Fibroblast of villous mesenchyme (primary cell): ENCODE results near the gene FAM47C. TPM values are rescaled to one million over a fixed set of nuclear protein-coding genes. Genes with fewer than 3 reads are reported as not detected.
"Not testable (repeated sequence)": the region's sequence is repeated elsewhere in the genome, so short reads cannot be mapped to it uniquely, and the experiment has no call there.

Experiments used
- DNase-seq: peaks from one replicate; pipeline ENCODE4 v3.0.0-alpha.2; 2010; ENCODE audit warnings: low read depth
- H3K4me3 ChIP-seq: 2 replicates; pipeline ENCODE4 v1.5.1; 2011; ENCODE audit warnings: low read depth, mild to moderate bottlenecking, low read length
- total RNA-seq: library from RNA; depleted of rRNA; stranded (reverse); fragments of >200 nt; gene quantifications from 2 replicates; pipeline ENCODE4 v1.2.3, GENCODE V29; 2012
- TF ChIP-seq, protein P1 (sequence below): IDR thresholded peaks from 2 replicates; pipeline ENCODE4 v1.5.1; 2012; ENCODE audit warnings: low read depth, mild to moderate bottlenecking, low read length; ENCODE audit not compliant: insufficient read depth

Gene FAM47C
- total RNA-seq, 1 donor, result not detected

DNA sequence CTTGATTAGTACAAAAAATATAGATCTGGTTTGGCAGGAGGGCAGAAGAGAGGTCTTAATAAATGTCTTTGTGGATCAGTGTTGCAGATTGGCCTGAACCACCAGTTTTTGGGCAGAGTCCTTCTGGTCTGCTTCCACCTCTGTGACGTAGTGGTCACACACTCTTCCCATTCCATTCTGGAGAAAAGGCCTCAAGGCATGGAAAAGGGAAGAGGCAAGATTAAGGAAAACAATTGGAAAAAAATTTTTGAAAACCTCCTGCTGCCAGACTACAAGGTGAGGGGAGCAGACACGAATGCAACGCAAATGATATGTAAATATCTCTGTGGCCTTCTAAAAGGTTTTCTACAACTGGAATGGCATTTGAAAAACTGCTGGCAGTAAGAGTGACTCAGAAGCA, 24.3 kb upstream of the FAM47C start:
- DNase-seq, result no peak
- TF ChIP-seq, protein P1, sequence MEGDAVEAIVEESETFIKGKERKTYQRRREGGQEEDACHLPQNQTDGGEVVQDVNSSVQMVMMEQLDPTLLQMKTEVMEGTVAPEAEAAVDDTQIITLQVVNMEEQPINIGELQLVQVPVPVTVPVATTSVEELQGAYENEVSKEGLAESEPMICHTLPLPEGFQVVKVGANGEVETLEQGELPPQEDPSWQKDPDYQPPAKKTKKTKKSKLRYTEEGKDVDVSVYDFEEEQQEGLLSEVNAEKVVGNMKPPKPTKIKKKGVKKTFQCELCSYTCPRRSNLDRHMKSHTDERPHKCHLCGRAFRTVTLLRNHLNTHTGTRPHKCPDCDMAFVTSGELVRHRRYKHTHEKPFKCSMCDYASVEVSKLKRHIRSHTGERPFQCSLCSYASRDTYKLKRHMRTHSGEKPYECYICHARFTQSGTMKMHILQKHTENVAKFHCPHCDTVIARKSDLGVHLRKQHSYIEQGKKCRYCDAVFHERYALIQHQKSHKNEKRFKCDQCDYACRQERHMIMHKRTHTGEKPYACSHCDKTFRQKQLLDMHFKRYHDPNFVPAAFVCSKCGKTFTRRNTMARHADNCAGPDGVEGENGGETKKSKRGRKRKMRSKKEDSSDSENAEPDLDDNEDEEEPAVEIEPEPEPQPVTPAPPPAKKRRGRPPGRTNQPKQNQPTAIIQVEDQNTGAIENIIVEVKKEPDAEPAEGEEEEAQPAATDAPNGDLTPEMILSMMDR, result no peak
- H3K4me3 ChIP-seq, result no peak overlapping the region

DNA sequence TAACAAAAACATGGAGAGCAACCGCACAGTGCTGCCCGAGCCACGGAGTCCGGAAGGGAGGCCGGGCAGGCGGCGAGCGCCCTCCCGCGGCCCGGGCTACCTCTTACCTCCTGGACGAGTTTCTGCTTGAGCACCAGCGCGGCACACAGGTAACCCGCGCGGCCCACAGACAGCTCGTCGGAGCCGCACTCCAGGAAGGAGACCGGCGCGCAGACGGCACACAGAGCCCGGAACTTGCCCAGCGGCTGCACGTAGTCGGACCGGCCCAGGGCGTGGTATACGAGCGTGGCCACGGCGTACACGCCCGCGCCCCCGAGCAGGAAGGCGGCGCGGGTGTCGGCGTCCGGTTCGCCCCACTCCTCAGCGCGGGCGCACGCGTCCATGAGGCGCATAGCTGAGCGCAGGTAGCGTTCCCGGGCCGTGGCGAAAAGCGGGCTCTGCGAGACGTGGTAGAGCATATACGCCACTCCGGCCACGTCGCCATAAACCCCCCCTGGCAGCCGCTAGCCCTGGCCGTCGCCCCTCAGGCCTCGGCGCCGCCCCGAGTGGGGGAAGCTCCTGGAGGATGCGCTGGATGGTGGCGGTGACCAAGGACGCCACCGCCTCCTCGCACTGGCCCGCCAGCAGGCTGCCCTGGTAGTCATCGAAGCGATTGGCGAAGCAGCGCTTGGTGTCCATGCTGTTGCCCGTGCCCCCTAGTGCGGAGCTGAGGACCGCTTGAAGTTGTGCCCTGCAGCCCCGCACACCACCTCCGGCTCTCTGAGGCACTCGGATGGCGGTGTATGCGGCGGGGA, 22.6 kb upstream of the FAM47C start:
- H3K4me3 ChIP-seq, DNase-seq: not testable (repeated sequence)

DNA sequence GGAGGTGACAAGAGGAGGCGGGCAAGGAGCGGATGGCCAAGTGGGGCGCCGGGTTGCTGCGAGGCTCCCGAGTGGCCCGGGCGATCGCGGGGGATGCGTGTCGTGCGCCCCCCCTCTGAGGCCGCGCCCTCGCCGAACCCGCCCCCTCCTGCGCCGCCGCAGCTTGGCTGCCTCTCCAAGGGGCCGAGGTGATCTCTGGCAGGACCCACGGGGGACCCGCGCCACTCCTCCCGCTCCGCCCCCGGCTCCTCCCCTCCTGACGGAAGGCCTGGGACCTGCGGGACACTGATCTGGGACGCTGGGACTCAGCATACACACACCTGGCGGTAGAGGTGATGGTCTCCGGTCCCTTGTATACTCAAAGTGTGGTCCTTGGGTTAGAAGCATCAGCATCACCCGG, 21.9 kb upstream of the FAM47C start:
- TF ChIP-seq, protein P1, result no peak
- H3K4me3 ChIP-seq, result no peak overlapping the region
- no peak for DNase-seq

DNA sequence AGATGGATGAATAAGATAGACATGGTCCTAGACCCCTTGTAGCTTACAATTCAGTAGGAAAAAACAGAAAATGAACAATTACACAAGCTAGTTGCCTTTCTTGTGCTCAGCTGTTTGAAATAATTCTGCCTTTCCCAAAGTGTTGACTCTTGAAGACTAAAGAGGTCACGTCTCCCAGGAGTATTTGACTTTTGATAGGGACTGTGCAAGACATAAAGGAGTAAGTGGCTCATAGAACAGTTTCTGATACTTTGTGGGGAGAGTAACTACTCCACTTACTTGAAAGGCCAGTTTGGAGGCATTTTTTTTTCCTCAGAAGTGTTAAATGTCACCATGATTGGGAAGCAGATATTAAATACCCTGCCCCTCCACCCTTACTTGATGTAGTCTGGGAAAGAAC, 21.0 kb upstream of the FAM47C start:
- DNase-seq, H3K4me3 ChIP-seq: not testable (repeated sequence)

DNA sequence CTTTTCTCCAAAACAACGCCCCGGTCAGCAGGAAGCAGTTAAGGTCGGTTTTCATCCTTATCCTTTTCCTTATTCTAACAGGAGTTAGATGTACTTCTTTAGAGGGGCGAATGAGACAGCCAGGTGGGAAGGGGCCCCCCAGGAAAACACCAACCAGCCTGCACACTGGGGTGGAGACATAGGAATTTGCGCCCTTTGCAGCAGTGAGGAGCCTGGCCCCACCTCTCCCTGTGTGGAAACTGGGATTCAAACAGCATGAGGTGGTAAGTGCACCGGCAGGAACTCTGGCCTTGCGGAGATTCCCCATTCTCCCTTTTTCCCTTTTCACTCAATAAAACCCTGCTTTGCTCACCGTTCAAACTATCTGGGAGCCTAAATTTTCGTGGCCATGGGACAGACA, 8.0 kb upstream of the FAM47C start:
- DNase-seq, result no peak
- H3K4me3 ChIP-seq, result no peak overlapping the region
- TF ChIP-seq, protein P1, result no peak

GRCh38 chrX:37010496-37010895, 2.3 kb downstream of the FAM47C start:
- DNase-seq, result no peak
- TF ChIP-seq, protein P1, result no peak
- H3K4me3 ChIP-seq, result no peak overlapping the region

DNA sequence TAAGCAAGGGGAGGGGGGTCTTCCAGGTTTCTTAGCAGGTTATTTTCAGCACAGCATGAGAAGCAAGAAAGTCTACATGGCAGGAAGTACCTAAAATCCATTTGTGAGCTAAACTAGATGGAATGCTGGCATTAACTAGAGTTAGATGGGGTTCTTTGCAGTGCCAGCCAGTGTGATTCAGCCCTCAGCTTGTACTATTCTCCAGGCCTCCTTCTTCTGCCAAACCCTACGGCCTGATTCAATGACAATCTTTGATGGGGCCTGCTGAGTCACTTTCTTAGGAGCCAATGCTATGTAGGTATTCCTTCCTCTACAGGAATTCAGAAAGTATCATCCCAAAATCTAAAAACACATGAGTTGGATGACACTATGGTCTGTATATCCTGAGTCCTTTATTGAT, 26.1 kb downstream of the FAM47C start:
- not testable (repeated sequence) for DNase-seq, H3K4me3 ChIP-seq

DNA sequence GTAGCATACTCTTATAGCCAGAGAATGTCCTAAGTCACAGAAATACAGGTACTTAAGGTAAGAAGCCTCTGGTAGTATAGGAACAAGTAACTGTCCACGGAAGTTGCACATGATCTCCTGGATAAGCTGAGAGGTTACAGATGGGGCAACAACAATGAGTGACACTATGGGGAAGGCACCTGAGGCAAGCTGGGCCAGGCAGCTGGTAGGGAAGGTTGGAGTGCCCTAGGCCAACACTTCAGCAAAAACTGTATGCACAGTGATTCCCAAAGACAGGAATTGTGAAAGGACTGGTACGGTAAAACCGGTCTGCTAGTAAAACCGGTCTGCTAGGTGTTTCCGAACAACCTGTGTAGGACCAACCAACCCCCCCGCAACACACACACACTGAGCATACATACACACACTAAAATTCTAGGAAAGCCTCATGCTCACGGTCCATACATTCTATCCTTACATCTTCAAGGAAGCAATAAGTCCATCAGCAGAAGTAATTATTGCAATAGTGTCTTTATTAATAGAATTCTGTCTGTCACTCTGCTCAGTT, 28.6 kb downstream of the FAM47C start:
- not testable (repeated sequence) for H3K4me3 ChIP-seq, DNase-seq

DNA sequence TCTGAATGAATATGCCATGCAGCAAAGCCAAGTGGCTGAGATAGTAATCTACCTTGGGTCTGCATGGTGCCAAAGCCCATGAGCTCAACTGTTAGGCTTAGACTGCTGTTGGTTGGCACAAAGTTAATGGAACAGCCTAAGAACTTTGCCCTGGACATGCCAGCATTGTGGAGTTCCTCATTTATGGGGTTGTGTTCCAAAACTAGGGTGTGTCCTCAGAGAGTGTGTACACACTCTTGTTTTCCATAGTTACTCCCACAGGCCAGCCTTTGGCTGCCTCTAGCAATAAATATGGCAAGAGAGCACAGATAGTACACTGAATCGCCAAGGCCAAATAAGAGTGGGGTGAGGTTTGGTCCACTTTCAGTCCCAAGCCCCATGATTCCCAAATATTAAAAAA, 30.6 kb downstream of the FAM47C start:
- H3K4me3 ChIP-seq, DNase-seq: not testable (repeated sequence)

DNA sequence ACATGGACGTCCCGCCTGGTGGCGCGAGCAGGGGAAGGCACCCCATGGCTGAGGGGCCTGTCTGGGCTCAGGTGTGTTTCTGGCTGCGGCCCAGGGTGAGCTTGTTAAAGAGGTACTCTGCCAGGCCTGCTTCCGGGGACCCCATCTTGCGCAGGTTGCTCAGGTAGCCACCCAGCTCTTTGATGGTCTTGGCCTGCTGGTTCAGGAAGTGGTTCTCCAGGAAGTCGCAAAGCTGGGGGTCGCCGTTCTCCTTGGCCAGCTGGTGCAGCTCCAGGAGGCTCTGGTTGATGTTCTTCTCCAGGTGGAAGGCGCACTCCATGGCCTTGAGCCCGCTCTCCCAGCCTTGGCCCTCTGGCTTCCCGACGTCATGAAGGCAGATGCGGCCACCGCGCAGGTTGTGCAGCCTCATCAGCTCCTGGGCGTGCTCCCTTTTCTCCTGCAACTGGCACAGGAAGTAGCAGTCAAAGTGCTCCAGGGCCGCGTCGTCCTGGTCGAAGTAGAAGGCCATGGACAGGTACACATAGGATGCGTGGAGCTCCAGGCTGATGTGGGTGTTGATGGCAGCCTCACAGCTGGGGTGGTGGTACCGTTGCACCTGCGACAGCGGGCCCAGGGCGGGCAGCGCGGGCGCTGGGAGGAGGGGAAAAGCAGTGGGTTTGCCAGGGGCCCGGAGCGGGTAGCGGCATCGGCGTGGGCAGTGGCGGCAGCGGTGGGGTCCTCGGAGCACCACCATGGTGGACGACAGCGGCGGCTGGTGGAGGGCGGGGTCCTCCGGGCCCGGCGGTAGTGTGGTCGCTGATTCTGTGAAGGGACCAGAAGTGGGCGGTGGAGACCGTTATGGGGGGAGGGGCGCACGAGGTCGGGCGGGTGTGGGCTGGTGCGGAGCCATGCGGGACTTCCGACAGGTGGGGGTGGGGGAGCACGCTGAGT, 35.1 kb downstream of the FAM47C start:
- DNase-seq, H3K4me3 ChIP-seq: not testable (repeated sequence)
